ENCODE results near the gene CTIF.
A peak's percentile ranks its signal among the peaks of the same experiment; 100 is the strongest.

Gene CTIF

GRCh38 chr18:48724939-48725338, 186.1 kb downstream of the CTIF start:
- DNase-seq (ENCODE audit: low spot score): no peak
- TF ChIP-seq, protein P1, sequence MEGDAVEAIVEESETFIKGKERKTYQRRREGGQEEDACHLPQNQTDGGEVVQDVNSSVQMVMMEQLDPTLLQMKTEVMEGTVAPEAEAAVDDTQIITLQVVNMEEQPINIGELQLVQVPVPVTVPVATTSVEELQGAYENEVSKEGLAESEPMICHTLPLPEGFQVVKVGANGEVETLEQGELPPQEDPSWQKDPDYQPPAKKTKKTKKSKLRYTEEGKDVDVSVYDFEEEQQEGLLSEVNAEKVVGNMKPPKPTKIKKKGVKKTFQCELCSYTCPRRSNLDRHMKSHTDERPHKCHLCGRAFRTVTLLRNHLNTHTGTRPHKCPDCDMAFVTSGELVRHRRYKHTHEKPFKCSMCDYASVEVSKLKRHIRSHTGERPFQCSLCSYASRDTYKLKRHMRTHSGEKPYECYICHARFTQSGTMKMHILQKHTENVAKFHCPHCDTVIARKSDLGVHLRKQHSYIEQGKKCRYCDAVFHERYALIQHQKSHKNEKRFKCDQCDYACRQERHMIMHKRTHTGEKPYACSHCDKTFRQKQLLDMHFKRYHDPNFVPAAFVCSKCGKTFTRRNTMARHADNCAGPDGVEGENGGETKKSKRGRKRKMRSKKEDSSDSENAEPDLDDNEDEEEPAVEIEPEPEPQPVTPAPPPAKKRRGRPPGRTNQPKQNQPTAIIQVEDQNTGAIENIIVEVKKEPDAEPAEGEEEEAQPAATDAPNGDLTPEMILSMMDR (IDR thresholded peaks at IDR 0.05; ENCODE audit: extremely low read depth, missing control alignments): no peak

DNA sequence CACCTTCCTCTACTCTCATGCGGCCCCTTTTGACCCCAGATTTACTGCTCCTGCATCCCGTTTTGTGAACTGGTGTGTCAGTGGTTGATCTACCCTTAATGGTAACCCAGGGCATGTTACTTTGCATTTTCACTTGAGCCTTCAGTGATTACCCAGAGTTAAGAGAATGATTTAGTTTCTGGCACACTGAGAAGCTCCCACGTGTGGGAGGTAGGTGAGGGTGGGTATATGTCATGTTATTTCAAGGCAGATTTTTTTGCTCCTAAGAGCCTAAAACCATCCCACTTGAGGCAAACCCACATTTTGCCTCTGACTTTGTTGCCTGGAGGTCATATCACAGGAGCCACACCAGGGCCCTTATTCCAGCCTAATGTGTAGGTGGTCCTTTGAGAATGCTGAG, 186.7 kb downstream of the CTIF start:
- no peak for DNase-seq (ENCODE audit: low spot score)
- TF ChIP-seq, protein P1 (IDR thresholded peaks at IDR 0.05; ENCODE audit: extremely low read depth, missing control alignments): no peak

DNA sequence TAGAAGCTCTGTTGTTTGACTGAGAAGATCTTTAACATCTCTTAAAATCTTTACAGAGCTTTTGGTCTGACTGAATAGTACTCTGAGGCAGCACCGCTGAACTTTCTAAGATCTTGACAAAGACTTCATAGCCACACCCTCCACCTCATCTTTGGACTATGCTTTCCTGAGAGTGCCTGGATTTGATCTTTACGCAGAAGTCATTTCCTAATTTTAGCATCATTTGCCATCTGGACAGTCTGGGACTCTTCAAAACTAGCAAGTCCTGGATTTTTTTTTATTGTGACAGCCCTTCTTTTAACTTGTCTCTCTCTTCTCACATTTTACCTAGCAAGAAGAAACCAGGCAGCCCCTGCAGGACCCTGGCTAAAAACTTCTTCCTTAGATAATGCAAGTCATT, 188.8 kb downstream of the CTIF start:
- no peak for DNase-seq (ENCODE audit: low spot score)
- TF ChIP-seq, protein P1 (IDR thresholded peaks at IDR 0.05; ENCODE audit: extremely low read depth, missing control alignments): no peak

GRCh38 chr18:48728204-48728833, 189.5 kb downstream of the CTIF start:
- DNase-seq (ENCODE audit: low spot score): no peak
- TF ChIP-seq, protein P1 (IDR thresholded peaks at IDR 0.05; ENCODE audit: extremely low read depth, missing control alignments): no peak

- no peak for DNase-seq (ENCODE audit: low spot score)
- TF ChIP-seq, protein P1 (IDR thresholded peaks at IDR 0.05; ENCODE audit: extremely low read depth, missing control alignments): no peak
Observed at GRCh38 chr18:48729404-48729803, 190.6 kb downstream of the CTIF start.

DNA sequence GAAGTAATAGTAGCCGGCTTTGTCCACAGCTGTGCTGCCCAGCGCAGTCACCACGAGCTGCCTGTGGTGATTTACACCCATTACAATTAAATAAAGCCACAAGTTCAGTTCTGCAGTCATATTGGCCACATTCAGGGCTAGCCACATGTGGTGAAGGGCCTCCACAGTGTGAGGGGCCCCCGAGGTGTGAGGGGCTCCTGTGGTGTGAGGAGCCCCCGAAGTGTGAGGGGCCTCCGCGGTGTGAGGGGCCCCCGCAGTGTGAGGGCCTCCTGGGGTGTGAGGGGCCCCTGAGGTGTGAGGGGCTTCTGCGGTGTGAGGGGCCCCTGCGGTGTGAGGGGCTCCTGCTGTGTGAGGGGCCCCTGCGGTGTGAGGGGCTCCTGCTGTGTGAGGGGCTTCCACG, 191.2 kb downstream of the CTIF start:
- TF ChIP-seq, protein P1 (IDR thresholded peaks at IDR 0.05; ENCODE audit: extremely low read depth, missing control alignments): no peak
- no peak for DNase-seq (ENCODE audit: low spot score)

DNA sequence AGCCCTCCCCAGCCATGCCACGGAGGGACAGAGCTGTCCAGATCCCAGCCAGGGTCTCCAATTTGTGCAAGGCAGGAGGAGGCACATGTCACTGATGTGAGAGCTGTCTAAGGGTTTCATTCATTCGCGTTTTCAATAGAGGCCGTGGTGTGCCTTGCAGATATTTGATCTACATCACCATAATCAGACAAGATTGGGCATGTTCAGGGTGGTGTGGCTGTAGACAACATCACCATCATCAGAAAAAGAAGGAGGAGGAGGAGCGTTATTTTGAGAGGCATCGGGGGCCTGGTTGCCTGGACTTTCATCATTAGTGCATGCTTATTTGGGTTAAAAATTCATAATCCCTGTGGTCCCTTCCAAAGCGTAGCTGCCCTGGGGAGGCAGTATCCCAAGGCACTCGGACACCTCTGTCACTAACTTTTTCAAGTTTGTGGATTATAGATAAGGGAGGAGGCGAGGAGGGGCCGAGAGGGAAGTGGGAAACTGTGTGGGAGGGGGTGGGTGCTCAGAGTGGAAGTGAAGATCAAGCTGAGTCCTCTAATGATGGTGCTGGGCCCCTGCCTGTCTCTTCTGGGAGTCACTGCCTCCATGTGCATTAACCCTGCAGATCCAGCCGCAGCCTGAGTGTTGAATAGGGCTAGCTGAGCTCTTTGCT, 194.1 kb downstream of the CTIF start:
- DNase-seq (ENCODE audit: low spot score): peak; percentile 73
- TF ChIP-seq, protein P1 (IDR thresholded peaks at IDR 0.05; ENCODE audit: extremely low read depth, missing control alignments): no peak
